Nephron progenitor cell (in vitro differentiated cells): ENCODE results near the gene TMEM121B.

ENCODE experiments used
- DNase-seq: peaks from one replicate; pipeline ENCODE4 v3.0.0; 2021
- H3K27ac Mint-ChIP-seq: 2 replicates; pipeline ENCODE4 v1.8.0; 2021; ENCODE audit warnings: mild to moderate bottlenecking, moderate library complexity, mixed read lengths
- H3K27me3 Mint-ChIP-seq: 2 replicates; pipeline ENCODE4 v1.8.0; 2021; ENCODE audit warnings: mild to moderate bottlenecking, low read depth, mixed read lengths; ENCODE audit not compliant: poor library complexity
- H3K36me3 Mint-ChIP-seq: 2 replicates; pipeline ENCODE4 v1.8.0; 2021; ENCODE audit warnings: low read depth, mixed read lengths
- H3K4me1 Mint-ChIP-seq: 2 replicates; pipeline ENCODE4 v1.8.0; 2021; ENCODE audit warnings: mixed read lengths
- H3K4me3 Mint-ChIP-seq: 2 replicates; pipeline ENCODE4 v1.8.0; 2021; ENCODE audit warnings: mild to moderate bottlenecking, moderate library complexity, mixed read lengths
- H3K9me3 Mint-ChIP-seq: 2 replicates; pipeline ENCODE4 v1.8.0; 2021; ENCODE audit warnings: mild to moderate bottlenecking, moderate library complexity, mixed read lengths
- CTCF ChIP-seq: fragments of 200-600 bp; sonication (generic); IDR thresholded peaks from 2 replicates; pipeline ENCODE4 v1.5.0; 2021; ENCODE audit warnings: antibody characterized with exemption

The TMEM121B gene

GRCh38 chr22:17116572-17117330 is 4.4 kb downstream of the TMEM121B start:
- Mint-ChIP-seq H3K36me3 (no peaks in the 10 kb centered on the region), H3K4me1 (peaks cover 34% of the 10 kb centered on the region)

DNA sequence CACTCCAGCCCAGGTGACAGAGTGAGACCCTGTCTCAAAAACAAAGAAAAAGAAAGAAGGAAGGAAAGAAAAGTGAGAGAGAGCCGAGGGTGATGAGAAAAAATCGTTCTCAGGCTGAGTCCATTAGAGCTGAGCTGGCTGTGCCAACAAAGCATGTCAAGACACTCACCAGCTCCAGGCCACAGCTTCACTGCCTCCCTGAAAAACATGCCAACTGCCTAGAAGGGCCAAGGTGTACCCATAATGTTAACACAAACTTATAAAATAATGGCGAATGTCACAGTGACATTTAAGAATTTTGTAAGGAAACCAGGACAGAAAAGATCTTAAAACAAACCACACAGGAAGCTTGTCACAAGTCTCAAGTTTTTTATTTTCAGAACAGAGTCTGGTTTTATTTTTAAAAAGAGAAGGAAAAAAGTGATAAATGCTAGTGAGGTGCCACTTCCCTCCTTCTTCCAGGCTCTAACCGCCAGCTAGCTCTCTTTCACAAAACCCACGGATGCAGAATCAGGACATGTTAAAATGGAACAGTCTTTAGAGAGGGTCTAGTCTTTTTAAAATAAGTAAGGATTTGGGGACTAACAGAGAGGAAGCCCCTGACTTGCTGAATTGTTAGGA is 5.1 kb downstream of the TMEM121B start:
- H3K27ac Mint-ChIP-seq: no peak overlapping the region
- H3K36me3 Mint-ChIP-seq: no peaks in the 10 kb centered on the region
- no peak for TF ChIP-seq CTCF
- H3K9me3 Mint-ChIP-seq: no peaks in the 10 kb centered on the region
- H3K27me3 Mint-ChIP-seq: peaks cover 23% of the 10 kb centered on the region
- peaks cover 38% of the 10 kb centered on the region for H3K4me1 Mint-ChIP-seq
- no peak overlapping the region for H3K4me3 Mint-ChIP-seq
- no peak for DNase-seq

More at GRCh38 chr22:17116572-17117330, 4.4 kb downstream of the TMEM121B start:
- TF ChIP-seq CTCF: no peak
- Mint-ChIP-seq H3K4me3 (no peak overlapping the region), H3K9me3 (no peaks in the 10 kb centered on the region), H3K27ac (no peak overlapping the region), H3K27me3 (peaks cover 29% of the 10 kb centered on the region)
- DNase-seq: no peak

GRCh38 chr22:17115236-17115635 is 5.9 kb downstream of the TMEM121B start:
- Mint-ChIP-seq H3K4me1 (peaks cover 40% of the 10 kb centered on the region), H3K27me3 (peaks cover 23% of the 10 kb centered on the region), H3K9me3 (no peaks in the 10 kb centered on the region), H3K36me3 (no peaks in the 10 kb centered on the region), H3K27ac (no peak overlapping the region), H3K4me3 (no peak overlapping the region)
- TF ChIP-seq CTCF: no peak
- DNase-seq: no peak

DNA sequence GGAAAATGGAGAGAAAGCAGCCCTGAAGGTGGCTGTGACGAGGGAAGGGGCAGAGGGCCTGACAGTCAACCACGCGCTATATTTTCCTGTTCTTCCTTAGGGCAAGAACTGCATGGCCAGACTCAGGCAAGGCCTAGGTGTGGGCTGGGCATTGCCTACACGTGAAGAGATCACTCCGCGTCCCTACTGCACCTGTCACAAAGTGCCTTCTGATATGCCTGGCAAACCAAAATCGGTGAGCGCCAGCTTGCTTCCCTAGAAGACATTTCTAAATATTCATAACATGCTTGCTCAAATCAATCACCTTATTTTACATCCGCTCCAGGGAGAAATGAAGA is 6.3 kb downstream of the TMEM121B start:
- no peak for TF ChIP-seq CTCF

DNA sequence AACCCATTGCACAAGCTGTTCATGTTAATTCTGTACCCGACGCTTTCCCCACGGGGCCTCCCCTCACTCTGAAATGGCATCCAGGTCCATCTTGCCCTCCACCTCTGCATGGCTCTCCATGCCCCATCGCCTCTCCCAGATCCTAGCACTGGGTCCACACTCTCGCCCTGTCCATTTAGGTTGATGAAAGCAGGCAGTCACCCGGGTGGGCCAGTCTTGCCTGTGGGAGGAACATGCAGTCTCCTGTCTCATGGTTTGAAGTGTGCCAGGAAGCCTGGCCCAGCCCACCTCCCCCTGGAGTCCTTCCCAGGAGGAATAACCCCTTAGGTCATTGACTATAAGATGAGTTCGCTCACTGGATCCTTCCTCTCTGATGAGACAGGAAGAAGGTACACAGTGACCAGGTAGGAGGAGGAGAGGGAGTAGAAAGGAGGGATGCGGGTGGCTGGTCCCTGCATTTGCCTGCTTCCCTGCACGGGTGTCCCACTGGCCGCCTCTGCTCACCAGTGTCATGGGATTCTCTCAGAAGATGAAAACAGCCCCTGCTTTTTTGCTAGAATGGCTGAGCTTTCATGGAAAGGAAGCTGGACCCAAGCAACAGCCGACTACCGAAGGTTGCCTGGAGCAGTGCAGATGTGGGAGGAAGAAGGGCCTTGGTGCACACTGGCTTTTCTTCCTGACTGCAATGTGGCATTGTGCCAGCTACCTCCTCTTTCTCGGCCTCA is 6.8 kb downstream of the TMEM121B start:
- no peak overlapping the region for H3K4me3 Mint-ChIP-seq
- no peaks in the 10 kb centered on the region for H3K9me3 Mint-ChIP-seq
- TF ChIP-seq CTCF: no peak

More for the DNA sequence above, 6.3 kb downstream of the TMEM121B start:
- peaks cover 40% of the 10 kb centered on the region for H3K4me1 Mint-ChIP-seq
- DNase-seq: no peak
- H3K9me3 Mint-ChIP-seq: no peaks in the 10 kb centered on the region
- no peak overlapping the region for H3K27ac Mint-ChIP-seq
- H3K36me3 Mint-ChIP-seq: no peaks in the 10 kb centered on the region
- no peak overlapping the region for H3K4me3 Mint-ChIP-seq
- peaks cover 23% of the 10 kb centered on the region for H3K27me3 Mint-ChIP-seq

More for the DNA sequence above, 6.8 kb downstream of the TMEM121B start:
- Mint-ChIP-seq H3K4me1 (peaks cover 40% of the 10 kb centered on the region), H3K27ac (peak overlapping the region; percentile 13), H3K36me3 (no peaks in the 10 kb centered on the region), H3K27me3 (peaks cover 18% of the 10 kb centered on the region)
- no peak for DNase-seq
